ENCODE results near the gene ELANE.

The ELANE gene

DNA sequence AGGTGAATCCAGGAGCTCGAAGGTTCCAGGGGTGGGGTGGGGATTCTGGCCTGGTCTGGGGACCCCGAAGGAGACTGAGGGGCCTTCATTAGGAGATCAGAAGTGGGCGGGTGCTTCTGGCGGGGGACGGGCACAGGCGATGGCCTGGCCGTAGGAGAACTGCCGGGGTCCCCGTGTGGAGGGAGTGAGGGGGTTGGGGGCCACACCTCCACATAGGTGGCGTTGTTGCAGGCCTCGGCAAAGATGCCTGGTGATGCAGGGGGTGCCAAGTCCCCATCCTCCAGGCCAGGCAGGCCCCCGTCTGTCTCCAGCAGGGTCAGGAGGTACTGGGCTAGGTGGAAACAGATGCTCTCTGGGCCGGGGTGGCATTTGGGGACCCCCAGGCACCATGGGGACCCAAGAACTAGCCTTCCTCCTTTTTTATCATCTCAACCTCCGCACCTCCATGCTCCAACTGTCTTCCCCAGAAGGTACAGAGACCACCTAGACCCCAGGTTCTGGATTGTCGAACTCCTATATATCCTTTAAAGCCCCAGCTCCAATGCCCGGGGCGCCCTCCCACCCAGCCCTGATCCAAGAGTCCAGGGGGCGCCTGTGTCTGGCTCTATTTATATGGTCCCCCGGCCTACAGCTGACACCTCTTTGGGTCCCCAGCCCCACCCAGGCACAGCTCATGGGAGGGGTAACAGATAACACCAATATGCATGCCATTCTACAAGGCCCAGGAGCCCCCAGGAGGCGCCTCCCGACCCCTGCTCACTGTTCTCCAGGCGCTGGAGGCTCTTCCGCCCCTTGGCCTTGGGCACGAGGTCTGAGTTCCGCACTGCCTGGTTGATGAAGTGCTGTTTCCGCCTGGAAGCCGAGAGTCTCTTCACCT is 49.4 kb downstream of the ELANE start:
- Histone ChIP-seq H4K20me1 (ENCODE audit: insufficient read depth, low read length, poor library complexity, severe bottlenecking) (peaks cover 3% of the 10 kb centered on the region), H3K79me2 (ENCODE audit: insufficient read depth, low read length) (no peaks in the 10 kb centered on the region), H3K27me3 (ENCODE audit: insufficient read depth, low read length, poor library complexity, severe bottlenecking) (no peaks in the 10 kb centered on the region), H3K9me3 (ENCODE audit: insufficient read depth, low read depth, low read length) (no peaks in the 10 kb centered on the region), H3K36me3 (ENCODE audit: insufficient read depth, low read length) (no peaks in the 10 kb centered on the region), H3F3A (ENCODE audit: low read depth) (no peaks in the 10 kb centered on the region), H3K4me1 (ENCODE audit: insufficient read depth, low read length, poor library complexity, severe bottlenecking) (peaks cover under 1% of the 10 kb centered on the region), H3K9me2 (replicated peaks; ENCODE audit: low read depth, low read length) (no peaks in the 10 kb centered on the region), H3K4me3 (ENCODE audit: low read length, poor library complexity, severe bottlenecking) (no peak overlapping the region), H3K9ac (ENCODE audit: low read depth, low read length, poor library complexity, severe bottlenecking) (no peak overlapping the region), H2AFZ (ENCODE audit: low read length) (no peak overlapping the region), H3K4me2 (ENCODE audit: low read depth, low read length, poor library complexity, severe bottlenecking) (no peak overlapping the region)
- TF ChIP-seq EZH2phosphoT487 (IDR thresholded peaks at IDR 0.05; ENCODE audit: borderline replicate concordance), result no peak
- TF ChIP-seq, protein P1, sequence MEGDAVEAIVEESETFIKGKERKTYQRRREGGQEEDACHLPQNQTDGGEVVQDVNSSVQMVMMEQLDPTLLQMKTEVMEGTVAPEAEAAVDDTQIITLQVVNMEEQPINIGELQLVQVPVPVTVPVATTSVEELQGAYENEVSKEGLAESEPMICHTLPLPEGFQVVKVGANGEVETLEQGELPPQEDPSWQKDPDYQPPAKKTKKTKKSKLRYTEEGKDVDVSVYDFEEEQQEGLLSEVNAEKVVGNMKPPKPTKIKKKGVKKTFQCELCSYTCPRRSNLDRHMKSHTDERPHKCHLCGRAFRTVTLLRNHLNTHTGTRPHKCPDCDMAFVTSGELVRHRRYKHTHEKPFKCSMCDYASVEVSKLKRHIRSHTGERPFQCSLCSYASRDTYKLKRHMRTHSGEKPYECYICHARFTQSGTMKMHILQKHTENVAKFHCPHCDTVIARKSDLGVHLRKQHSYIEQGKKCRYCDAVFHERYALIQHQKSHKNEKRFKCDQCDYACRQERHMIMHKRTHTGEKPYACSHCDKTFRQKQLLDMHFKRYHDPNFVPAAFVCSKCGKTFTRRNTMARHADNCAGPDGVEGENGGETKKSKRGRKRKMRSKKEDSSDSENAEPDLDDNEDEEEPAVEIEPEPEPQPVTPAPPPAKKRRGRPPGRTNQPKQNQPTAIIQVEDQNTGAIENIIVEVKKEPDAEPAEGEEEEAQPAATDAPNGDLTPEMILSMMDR (conservative IDR thresholded peaks at IDR 0.05; ENCODE audit: low read length), result no peak

DNA sequence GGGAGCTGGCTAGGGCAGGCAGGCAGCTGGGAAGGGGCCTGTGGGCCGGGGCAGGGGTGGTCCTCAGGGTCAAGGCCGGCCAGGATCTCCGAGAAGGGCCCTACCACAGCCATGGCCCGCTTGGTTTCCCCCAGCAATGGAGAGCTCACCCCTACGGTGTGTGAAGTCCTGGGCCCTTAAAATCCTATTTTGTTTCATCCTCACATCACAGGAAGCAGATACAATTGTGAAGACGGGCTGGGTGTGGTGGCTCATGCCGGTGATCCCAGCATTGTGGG is 49.9 kb downstream of the ELANE start:
- H3K9me2 ChIP-seq (replicated peaks; ENCODE audit: low read depth, low read length), result no peaks in the 10 kb centered on the region
- no peak overlapping the region for H2AFZ ChIP-seq (ENCODE audit: low read length)
- H3K4me1 ChIP-seq (ENCODE audit: insufficient read depth, low read length, poor library complexity, severe bottlenecking), result peaks cover 3% of the 10 kb centered on the region
- TF ChIP-seq EZH2phosphoT487 (IDR thresholded peaks at IDR 0.05; ENCODE audit: borderline replicate concordance), result no peak
- TF ChIP-seq, protein P1 (conservative IDR thresholded peaks at IDR 0.05; ENCODE audit: low read length), result no peak
- H3K36me3 ChIP-seq (ENCODE audit: insufficient read depth, low read length), result no peaks in the 10 kb centered on the region
- no peaks in the 10 kb centered on the region for H3F3A ChIP-seq (ENCODE audit: low read depth)
- H4K20me1 ChIP-seq (ENCODE audit: insufficient read depth, low read length, poor library complexity, severe bottlenecking), result peaks cover 3% of the 10 kb centered on the region
- no peak overlapping the region for H3K9ac ChIP-seq (ENCODE audit: low read depth, low read length, poor library complexity, severe bottlenecking)
- H3K4me2 ChIP-seq (ENCODE audit: low read depth, low read length, poor library complexity, severe bottlenecking), result no peak overlapping the region
- no peaks in the 10 kb centered on the region for H3K9me3 ChIP-seq (ENCODE audit: insufficient read depth, low read depth, low read length)
- H3K27me3 ChIP-seq (ENCODE audit: insufficient read depth, low read length, poor library complexity, severe bottlenecking), result no peaks in the 10 kb centered on the region
- no peak overlapping the region for H3K4me3 ChIP-seq (ENCODE audit: low read length, poor library complexity, severe bottlenecking)
- H3K79me2 ChIP-seq (ENCODE audit: insufficient read depth, low read length), result peaks cover under 1% of the 10 kb centered on the region; the same call in 1 of the 2 replicates

DNA sequence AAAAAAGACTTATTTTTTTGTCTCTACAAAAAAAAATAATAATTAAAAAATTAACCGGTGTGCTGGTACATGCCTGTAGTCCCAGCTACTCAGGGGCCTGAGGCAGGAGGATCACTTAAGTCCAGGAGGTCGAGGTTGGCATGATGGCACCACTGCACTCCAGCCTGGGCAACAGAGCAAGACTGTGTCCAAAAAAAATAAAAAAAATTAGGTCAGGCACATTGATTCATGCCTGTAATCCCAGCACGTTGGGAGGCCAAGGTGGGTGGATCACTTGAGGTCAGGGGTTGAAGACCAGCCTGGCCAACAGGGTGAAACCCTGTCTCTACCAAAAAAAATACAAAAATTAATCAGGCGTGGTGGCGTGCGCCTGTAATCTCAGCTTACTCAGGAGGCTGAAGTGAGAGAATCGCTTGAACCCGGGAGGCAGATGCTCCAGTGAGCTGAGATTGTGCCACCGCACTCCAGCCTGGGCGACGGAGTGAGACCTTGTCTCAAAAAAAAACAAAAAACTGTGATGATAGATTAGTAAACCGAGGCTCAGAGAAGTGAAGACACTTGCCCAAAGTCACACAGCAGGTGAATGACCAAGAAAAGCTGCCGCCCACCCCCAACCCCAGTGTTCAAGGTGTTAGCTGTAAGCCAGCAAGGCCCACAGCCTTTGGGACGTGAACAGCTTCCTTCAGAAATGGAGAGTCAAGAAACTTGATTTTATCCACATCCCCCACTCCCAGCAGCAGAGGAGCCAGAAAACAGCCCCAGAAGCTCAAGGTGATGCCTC is 50.5 kb downstream of the ELANE start:
- Histone ChIP-seq H3K9ac (ENCODE audit: low read depth, low read length, poor library complexity, severe bottlenecking) (no peak overlapping the region), H3K79me2 (ENCODE audit: insufficient read depth, low read length) (peaks cover 6% of the 10 kb centered on the region; the same call in 1 of the 2 replicates), H3K9me3 (ENCODE audit: insufficient read depth, low read depth, low read length) (no peaks in the 10 kb centered on the region), H3K27me3 (ENCODE audit: insufficient read depth, low read length, poor library complexity, severe bottlenecking) (no peaks in the 10 kb centered on the region), H4K20me1 (ENCODE audit: insufficient read depth, low read length, poor library complexity, severe bottlenecking) (peaks cover 3% of the 10 kb centered on the region), H3K4me2 (ENCODE audit: low read depth, low read length, poor library complexity, severe bottlenecking) (no peak overlapping the region), H3K4me3 (ENCODE audit: low read length, poor library complexity, severe bottlenecking) (no peak overlapping the region), H3F3A (ENCODE audit: low read depth) (no peaks in the 10 kb centered on the region), H3K9me2 (replicated peaks; ENCODE audit: low read depth, low read length) (no peaks in the 10 kb centered on the region), H2AFZ (ENCODE audit: low read length) (no peak overlapping the region), H3K4me1 (ENCODE audit: insufficient read depth, low read length, poor library complexity, severe bottlenecking) (peaks cover 8% of the 10 kb centered on the region), H3K36me3 (ENCODE audit: insufficient read depth, low read length) (no peaks in the 10 kb centered on the region)
- no peak for TF ChIP-seq EZH2phosphoT487 (IDR thresholded peaks at IDR 0.05; ENCODE audit: borderline replicate concordance)
- TF ChIP-seq, protein P1 (conservative IDR thresholded peaks at IDR 0.05; ENCODE audit: low read length), result no peak
